Measurements from ENCODE around the gene COL4A2.

- TF ChIP-seq, protein P1, sequence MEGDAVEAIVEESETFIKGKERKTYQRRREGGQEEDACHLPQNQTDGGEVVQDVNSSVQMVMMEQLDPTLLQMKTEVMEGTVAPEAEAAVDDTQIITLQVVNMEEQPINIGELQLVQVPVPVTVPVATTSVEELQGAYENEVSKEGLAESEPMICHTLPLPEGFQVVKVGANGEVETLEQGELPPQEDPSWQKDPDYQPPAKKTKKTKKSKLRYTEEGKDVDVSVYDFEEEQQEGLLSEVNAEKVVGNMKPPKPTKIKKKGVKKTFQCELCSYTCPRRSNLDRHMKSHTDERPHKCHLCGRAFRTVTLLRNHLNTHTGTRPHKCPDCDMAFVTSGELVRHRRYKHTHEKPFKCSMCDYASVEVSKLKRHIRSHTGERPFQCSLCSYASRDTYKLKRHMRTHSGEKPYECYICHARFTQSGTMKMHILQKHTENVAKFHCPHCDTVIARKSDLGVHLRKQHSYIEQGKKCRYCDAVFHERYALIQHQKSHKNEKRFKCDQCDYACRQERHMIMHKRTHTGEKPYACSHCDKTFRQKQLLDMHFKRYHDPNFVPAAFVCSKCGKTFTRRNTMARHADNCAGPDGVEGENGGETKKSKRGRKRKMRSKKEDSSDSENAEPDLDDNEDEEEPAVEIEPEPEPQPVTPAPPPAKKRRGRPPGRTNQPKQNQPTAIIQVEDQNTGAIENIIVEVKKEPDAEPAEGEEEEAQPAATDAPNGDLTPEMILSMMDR (optimal IDR thresholded peaks at IDR 0.05 in 1 of 3, IDR thresholded peaks at IDR 0.05 in 1 of 3, conservative IDR thresholded peaks at IDR 0.05 in 1 of 3; ENCODE audit: extremely low read depth in 1 of 3, insufficient read depth in 2 of 3, low read length in 3 of 3) = no peak
- TF ChIP-seq EZH2 (IDR thresholded peaks at IDR 0.05; ENCODE audit: low read length) = no peak
Measured at GRCh38 chr13:110421696-110422385, 114.8 kb downstream of the COL4A2 start.

Measured in keratinocyte (primary cell).